Panc1 (cell line): ENCODE data around the gene PEX16.

Experiments used
- POLR2AphosphoS5 ChIP-seq: IDR thresholded peaks from 2 replicates; pipeline ENCODE4 v1.6.1; 2012; ENCODE audit warnings: mild to moderate bottlenecking, low read depth, low read length, moderate library complexity
- TF ChIP-seq, protein P1 (sequence below): fragments of 450-650 bp; IDR thresholded peaks from 2 replicates; pipeline ENCODE4 v1.5.1; 2017; ENCODE audit warnings: mild to moderate bottlenecking
- TF ChIP-seq, protein P2 (sequence below), 2 experiments: IDR thresholded peaks; 2 replicates each; pipeline ENCODE4 v1.6.1; 2011 to 2012; ENCODE audit warnings: low read depth in 2 of 2, control low read depth in 1 of 2, low read length in 1 of 2, mild to moderate bottlenecking in 1 of 2, moderate library complexity in 1 of 2; ENCODE audit not compliant: insufficient read depth in 1 of 2

DNA sequence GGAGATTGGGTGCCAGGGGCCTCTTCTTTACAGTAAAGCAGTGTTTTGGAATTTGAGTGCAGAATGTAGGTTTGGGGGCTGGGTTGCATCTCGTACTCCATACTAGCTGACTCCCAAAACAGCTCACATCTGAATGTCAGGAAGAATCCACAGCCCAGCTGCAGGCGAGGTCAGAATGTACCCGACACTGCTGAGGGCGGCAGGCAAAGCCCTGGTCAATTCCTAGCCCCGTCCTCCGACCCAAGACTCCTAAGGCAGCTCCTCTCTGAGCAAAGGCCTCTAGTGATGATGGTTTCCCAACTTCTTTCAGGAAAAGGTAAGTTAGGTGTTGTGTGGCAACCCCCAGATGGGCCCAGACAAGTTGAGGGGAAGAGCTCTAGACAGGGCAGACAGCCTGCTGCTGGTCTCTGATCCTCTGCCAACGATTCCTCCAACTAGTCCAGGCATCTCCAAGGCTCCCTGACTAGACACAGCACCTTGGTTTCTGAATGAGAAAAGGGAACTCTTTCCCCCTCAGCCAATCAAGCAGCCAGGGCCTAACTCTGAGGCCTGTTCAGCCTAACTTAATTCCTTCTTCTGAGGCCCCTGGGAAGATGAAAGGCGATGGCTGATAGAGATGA is 13.4 kb upstream of the PEX16 start:
- TF ChIP-seq, protein P1, sequence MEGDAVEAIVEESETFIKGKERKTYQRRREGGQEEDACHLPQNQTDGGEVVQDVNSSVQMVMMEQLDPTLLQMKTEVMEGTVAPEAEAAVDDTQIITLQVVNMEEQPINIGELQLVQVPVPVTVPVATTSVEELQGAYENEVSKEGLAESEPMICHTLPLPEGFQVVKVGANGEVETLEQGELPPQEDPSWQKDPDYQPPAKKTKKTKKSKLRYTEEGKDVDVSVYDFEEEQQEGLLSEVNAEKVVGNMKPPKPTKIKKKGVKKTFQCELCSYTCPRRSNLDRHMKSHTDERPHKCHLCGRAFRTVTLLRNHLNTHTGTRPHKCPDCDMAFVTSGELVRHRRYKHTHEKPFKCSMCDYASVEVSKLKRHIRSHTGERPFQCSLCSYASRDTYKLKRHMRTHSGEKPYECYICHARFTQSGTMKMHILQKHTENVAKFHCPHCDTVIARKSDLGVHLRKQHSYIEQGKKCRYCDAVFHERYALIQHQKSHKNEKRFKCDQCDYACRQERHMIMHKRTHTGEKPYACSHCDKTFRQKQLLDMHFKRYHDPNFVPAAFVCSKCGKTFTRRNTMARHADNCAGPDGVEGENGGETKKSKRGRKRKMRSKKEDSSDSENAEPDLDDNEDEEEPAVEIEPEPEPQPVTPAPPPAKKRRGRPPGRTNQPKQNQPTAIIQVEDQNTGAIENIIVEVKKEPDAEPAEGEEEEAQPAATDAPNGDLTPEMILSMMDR, result no peak
- TF ChIP-seq, protein P2, sequence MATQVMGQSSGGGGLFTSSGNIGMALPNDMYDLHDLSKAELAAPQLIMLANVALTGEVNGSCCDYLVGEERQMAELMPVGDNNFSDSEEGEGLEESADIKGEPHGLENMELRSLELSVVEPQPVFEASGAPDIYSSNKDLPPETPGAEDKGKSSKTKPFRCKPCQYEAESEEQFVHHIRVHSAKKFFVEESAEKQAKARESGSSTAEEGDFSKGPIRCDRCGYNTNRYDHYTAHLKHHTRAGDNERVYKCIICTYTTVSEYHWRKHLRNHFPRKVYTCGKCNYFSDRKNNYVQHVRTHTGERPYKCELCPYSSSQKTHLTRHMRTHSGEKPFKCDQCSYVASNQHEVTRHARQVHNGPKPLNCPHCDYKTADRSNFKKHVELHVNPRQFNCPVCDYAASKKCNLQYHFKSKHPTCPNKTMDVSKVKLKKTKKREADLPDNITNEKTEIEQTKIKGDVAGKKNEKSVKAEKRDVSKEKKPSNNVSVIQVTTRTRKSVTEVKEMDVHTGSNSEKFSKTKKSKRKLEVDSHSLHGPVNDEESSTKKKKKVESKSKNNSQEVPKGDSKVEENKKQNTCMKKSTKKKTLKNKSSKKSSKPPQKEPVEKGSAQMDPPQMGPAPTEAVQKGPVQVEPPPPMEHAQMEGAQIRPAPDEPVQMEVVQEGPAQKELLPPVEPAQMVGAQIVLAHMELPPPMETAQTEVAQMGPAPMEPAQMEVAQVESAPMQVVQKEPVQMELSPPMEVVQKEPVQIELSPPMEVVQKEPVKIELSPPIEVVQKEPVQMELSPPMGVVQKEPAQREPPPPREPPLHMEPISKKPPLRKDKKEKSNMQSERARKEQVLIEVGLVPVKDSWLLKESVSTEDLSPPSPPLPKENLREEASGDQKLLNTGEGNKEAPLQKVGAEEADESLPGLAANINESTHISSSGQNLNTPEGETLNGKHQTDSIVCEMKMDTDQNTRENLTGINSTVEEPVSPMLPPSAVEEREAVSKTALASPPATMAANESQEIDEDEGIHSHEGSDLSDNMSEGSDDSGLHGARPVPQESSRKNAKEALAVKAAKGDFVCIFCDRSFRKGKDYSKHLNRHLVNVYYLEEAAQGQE (IDR thresholded peaks at IDR 0.05; ENCODE audit: insufficient read depth in 1 of 2, low read depth in 2 of 2, low read length in 1 of 2), result no peak
- no peak for TF ChIP-seq POLR2AphosphoS5
